GM12874 (cell line): ENCODE data around the gene DOP1A.

Source experiments
- CTCF ChIP-seq: IDR thresholded peaks from 2 replicates; pipeline ENCODE4 v1.5.1; 2011; ENCODE audit warnings: low read depth, mild to moderate bottlenecking, control low read depth, low read length, moderate library complexity; ENCODE audit not compliant: insufficient read depth

Gene DOP1A

GRCh38 chr6:83169106-83169505 lies 101.6 kb downstream of the DOP1A start:
- no peak for TF ChIP-seq CTCF

GRCh38 chr6:83169511-83169910 lies 102.0 kb downstream of the DOP1A start:
- no peak for TF ChIP-seq CTCF

- no peak for TF ChIP-seq CTCF
These were observed 108.8 kb downstream of the DOP1A start for GRCh38 chr6:83176246-83176645.

- no peak for TF ChIP-seq CTCF
These were observed 113.0 kb downstream of the DOP1A start for GRCh38 chr6:83180426-83180950.

GRCh38 chr6:83182114-83182513 lies 114.6 kb downstream of the DOP1A start:
- no peak for TF ChIP-seq CTCF

- no peak for TF ChIP-seq CTCF
These were observed 115.8 kb downstream of the DOP1A start for GRCh38 chr6:83183082-83183828.

- no peak for TF ChIP-seq CTCF
These were observed 117.6 kb downstream of the DOP1A start for GRCh38 chr6:83185096-83185495.
